Loucy (cell line): ENCODE measurements around the gene TUBA4A.
A peak's percentile ranks its signal among the peaks of the same experiment; 100 is the strongest.
"Not testable (repeated sequence)": the region's sequence is repeated elsewhere in the genome, so short reads cannot be mapped to it uniquely, and the experiment has no call there.

Experiments
- H2AFZ ChIP-seq: fragments of 200-600 bp; sonication (generic); 2 replicates; pipeline ENCODE4 v1.6.0; 2016; ENCODE audit warnings: antibody characterized with exemption, mild to moderate bottlenecking, low read length, moderate library complexity
- H3F3A ChIP-seq: fragments of 200-600 bp; 2 replicates; pipeline ENCODE4 v1.6.0; 2016; ENCODE audit warnings: antibody characterized with exemption, low read depth, mild to moderate bottlenecking
- H3K27me3 ChIP-seq: fragments of 200-600 bp; sonication (generic); 2 replicates; pipeline ENCODE4 v1.6.1; 2014; ENCODE audit warnings: low read length, mild to moderate bottlenecking; ENCODE audit not compliant: insufficient read depth, poor library complexity, severe bottlenecking
- H3K36me3 ChIP-seq: fragments of 200-600 bp; sonication (generic); 2 replicates; pipeline ENCODE4 v1.6.1; 2016; ENCODE audit warnings: low read length; ENCODE audit not compliant: insufficient read depth
- H3K4me1 ChIP-seq: fragments of 200-600 bp; sonication (generic); 2 replicates; pipeline ENCODE4 v1.5.1; 2014; ENCODE audit warnings: low read length, mild to moderate bottlenecking; ENCODE audit not compliant: insufficient read depth, poor library complexity, severe bottlenecking
- H3K4me2 ChIP-seq: fragments of 200-600 bp; sonication (generic); 2 replicates; pipeline ENCODE4 v1.6.0; 2014; ENCODE audit warnings: antibody characterized with exemption, low read length, low read depth, mild to moderate bottlenecking; ENCODE audit not compliant: poor library complexity, severe bottlenecking
- H3K4me3 ChIP-seq: fragments of 200-600 bp; sonication (generic); 2 replicates; pipeline ENCODE4 v1.5.1; 2014; ENCODE audit warnings: low read length, mild to moderate bottlenecking, mixed read lengths; ENCODE audit not compliant: poor library complexity, severe bottlenecking
- H3K79me2 ChIP-seq: fragments of 200-600 bp; sonication (generic); 2 replicates; pipeline ENCODE4 v1.6.1; 2014; ENCODE audit warnings: low read length; ENCODE audit not compliant: insufficient read depth
- H3K9ac ChIP-seq: fragments of 200-600 bp; sonication (generic); 2 replicates; pipeline ENCODE4 v1.6.0; 2014; ENCODE audit warnings: mild to moderate bottlenecking, low read depth, low read length, moderate library complexity; ENCODE audit not compliant: poor library complexity, severe bottlenecking
- H3K9me2 ChIP-seq: fragments of 200-600 bp; sonication (generic); replicated peaks from 2 replicates; pipeline ENCODE4 v1.6.1; 2016; ENCODE audit warnings: low read depth, low read length, mixed read lengths
- H3K9me3 ChIP-seq: fragments of 200-600 bp; sonication (generic); 2 replicates; pipeline ENCODE4 v1.6.1; 2014; ENCODE audit warnings: mild to moderate bottlenecking, antibody characterized with exemption, low read length, low read depth; ENCODE audit not compliant: insufficient read depth
- H4K20me1 ChIP-seq: fragments of 200-600 bp; sonication (generic); 2 replicates; pipeline ENCODE4 v1.6.0; 2014; ENCODE audit warnings: antibody characterized with exemption, low read length, mild to moderate bottlenecking; ENCODE audit not compliant: insufficient read depth, poor library complexity, severe bottlenecking
- CTCF ChIP-seq: fragments of 200-600 bp; sonication (generic); conservative IDR thresholded peaks from 2 replicates; pipeline ENCODE4 v1.5.1; 2014; ENCODE audit warnings: mild to moderate bottlenecking, antibody characterized with exemption, low read length
- EZH2phosphoT487 ChIP-seq: fragments of 200-600 bp; IDR thresholded peaks from 2 replicates; pipeline ENCODE4 v1.6.1; 2018; ENCODE audit warnings: antibody characterized with exemption, mild to moderate bottlenecking, moderate library complexity, borderline replicate concordance

TUBA4A gene

GRCh38 chr2:219289195-219289536 is 35.4 kb upstream of the TUBA4A start:
- Histone ChIP-seq H3K79me2 (no peaks in the 10 kb centered on the region), H3K9ac (no peak overlapping the region), H3F3A (no peaks in the 10 kb centered on the region), H3K9me2 (no peaks in the 10 kb centered on the region), H3K4me2 (no peak overlapping the region), H2AFZ (no peak overlapping the region), H3K4me1 (peaks cover 9% of the 10 kb centered on the region), H4K20me1 (no peaks in the 10 kb centered on the region), H3K36me3 (no peaks in the 10 kb centered on the region; the same call in 1 of the 2 replicates), H3K4me3 (no peak overlapping the region), H3K27me3 (no peaks in the 10 kb centered on the region), H3K9me3 (no peaks in the 10 kb centered on the region)
- TF ChIP-seq EZH2phosphoT487 (no peak), CTCF (no peak)

- no peaks in the 10 kb centered on the region for H3K79me2 ChIP-seq
- no peaks in the 10 kb centered on the region for H3F3A ChIP-seq
- H3K4me3 ChIP-seq = no peak overlapping the region
- no peaks in the 10 kb centered on the region for H3K27me3 ChIP-seq
- H3K4me2 ChIP-seq = no peak overlapping the region
- no peaks in the 10 kb centered on the region for H4K20me1 ChIP-seq
- H3K9me2 ChIP-seq = no peaks in the 10 kb centered on the region
- peaks cover 7% of the 10 kb centered on the region for H3K4me1 ChIP-seq
- H3K9ac ChIP-seq = no peak overlapping the region
- no peak overlapping the region for H2AFZ ChIP-seq
- no peak for TF ChIP-seq CTCF
- TF ChIP-seq EZH2phosphoT487 = no peak
- no peaks in the 10 kb centered on the region; the same call in 1 of the 2 replicates for H3K36me3 ChIP-seq
- no peaks in the 10 kb centered on the region for H3K9me3 ChIP-seq
These were observed 34.0 kb upstream of the TUBA4A start for GRCh38 chr2:219287580-219288265.

- H3K9me3 ChIP-seq, H3K79me2 ChIP-seq, H2AFZ ChIP-seq, H3K9me2 ChIP-seq, H3K4me2 ChIP-seq, H3K4me3 ChIP-seq, H3K36me3 ChIP-seq, H3K4me1 ChIP-seq, H4K20me1 ChIP-seq, H3K27me3 ChIP-seq, H3F3A ChIP-seq: not testable (repeated sequence)
- H3K9ac ChIP-seq = peak overlapping the region; percentile 4
These were observed 33.4 kb upstream of the TUBA4A start for GRCh38 chr2:219287116-219287440.

DNA sequence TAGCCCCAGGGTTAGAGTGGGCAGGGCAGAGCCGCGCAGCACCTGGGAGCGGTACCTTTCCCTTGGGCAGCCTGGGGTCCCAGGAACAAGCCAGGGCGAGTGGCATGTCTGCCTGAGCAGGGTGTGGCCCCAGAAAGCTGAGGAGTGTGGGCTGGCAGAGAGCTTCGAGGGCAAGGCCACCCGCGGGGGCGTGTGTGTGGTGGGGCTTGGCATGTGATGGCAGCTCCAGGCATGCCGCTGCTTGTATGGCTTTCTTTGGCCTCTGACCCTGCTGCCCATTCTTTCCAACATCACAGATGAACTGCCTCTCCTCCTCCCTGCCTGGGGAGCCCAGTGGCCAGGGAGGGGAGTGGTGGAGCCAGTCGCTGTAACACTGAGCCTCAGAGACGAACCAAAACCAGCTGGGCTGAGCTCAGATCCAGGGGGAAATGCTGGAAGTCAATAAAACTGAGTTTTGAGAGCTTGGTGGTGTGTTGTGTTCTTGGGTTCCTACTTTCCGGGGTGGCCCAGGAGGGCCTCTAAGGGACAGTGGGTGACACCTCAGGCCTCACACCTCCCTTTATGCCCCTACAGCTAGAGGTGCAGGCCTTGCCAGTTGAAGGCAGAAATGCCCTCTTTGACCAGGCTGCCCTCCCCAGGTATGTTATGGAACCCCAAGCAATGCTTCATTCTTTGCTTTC is 32.9 kb upstream of the TUBA4A start:
- no peaks in the 10 kb centered on the region for H3K9me2 ChIP-seq
- H3K4me3 ChIP-seq = no peak overlapping the region
- no peaks in the 10 kb centered on the region for H3K27me3 ChIP-seq
- peaks cover 7% of the 10 kb centered on the region for H3K4me1 ChIP-seq
- no peaks in the 10 kb centered on the region for H3K79me2 ChIP-seq
- H3K4me2 ChIP-seq = no peak overlapping the region
- no peaks in the 10 kb centered on the region for H4K20me1 ChIP-seq
- H3K9ac ChIP-seq = peak overlapping the region; percentile 4
- no peaks in the 10 kb centered on the region; the same call in 1 of the 2 replicates for H3K36me3 ChIP-seq
- no peak overlapping the region for H2AFZ ChIP-seq
- TF ChIP-seq CTCF (no peak), EZH2phosphoT487 (no peak)
- no peaks in the 10 kb centered on the region for H3K9me3 ChIP-seq
- no peaks in the 10 kb centered on the region for H3F3A ChIP-seq
